ENCODE measurements around the gene SH3YL1.

The SH3YL1 gene

GRCh38 chr2:258933-259332, 4.9 kb downstream of the SH3YL1 start:
- DNase-seq (ENCODE audit: low read depth in 2 of 2), result no peak

GRCh38 chr2:257842-258241, 6.0 kb downstream of the SH3YL1 start:
- DNase-seq (ENCODE audit: low read depth in 2 of 2), result no peak

DNA sequence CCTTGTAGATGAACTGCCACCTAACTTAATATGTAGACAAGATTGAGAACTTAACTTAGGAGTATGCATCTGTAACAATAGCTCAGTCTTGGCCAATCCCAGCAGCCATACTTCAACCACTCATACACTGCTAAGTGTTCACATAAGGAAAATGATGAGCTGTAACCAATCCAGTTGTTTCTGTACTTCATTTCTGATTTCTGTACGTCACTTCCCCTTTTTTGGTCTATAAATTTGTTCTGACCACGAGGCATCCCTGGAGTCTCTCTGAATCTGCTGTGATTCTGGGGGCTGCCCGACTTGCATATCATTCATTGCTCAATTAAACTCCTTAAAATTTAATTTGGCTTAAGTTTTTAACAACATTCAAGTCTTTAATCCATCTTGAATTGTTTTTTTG, 6.4 kb downstream of the SH3YL1 start:
- DNase-seq (ENCODE audit: low read depth in 2 of 2), result no peak

- no peak for DNase-seq (ENCODE audit: low read depth in 2 of 2)
These were observed 7.7 kb downstream of the SH3YL1 start for GRCh38 chr2:256094-256493.

- DNase-seq (ENCODE audit: low read depth in 2 of 2), result no peak
These were observed 8.6 kb downstream of the SH3YL1 start for GRCh38 chr2:255195-255594.

GRCh38 chr2:254241-254640, 9.6 kb downstream of the SH3YL1 start:
- no peak for DNase-seq (ENCODE audit: low read depth in 2 of 2)

DNA sequence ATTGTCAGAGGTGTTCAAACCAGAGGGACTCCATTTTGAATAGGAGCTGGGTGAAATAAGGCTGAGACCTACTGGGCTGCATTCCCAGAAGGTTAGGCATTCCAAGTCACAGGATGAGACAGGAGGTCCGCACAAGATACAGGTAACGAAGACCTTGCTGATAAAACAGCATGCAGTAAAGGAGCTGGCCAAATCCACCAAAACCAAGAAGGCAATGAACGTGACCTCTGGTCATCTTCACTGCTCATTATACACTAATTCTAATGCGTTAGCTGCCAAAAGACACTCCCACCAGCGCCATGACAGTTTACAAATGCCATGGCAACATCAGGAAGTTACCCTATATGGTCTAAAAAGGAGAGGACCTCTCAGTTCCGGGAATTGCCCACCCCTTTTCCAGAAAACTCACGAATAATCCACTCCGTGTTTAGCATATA, 10.6 kb downstream of the SH3YL1 start:
- DNase-seq (ENCODE audit: low read depth in 2 of 2), result no peak

- DNase-seq (ENCODE audit: low read depth in 2 of 2), result no peak
These were observed 11.7 kb downstream of the SH3YL1 start for GRCh38 chr2:252001-252602.

GRCh38 chr2:249538-250042, 14.2 kb downstream of the SH3YL1 start:
- DNase-seq (ENCODE audit: low read depth in 2 of 2), result no peak

DNA sequence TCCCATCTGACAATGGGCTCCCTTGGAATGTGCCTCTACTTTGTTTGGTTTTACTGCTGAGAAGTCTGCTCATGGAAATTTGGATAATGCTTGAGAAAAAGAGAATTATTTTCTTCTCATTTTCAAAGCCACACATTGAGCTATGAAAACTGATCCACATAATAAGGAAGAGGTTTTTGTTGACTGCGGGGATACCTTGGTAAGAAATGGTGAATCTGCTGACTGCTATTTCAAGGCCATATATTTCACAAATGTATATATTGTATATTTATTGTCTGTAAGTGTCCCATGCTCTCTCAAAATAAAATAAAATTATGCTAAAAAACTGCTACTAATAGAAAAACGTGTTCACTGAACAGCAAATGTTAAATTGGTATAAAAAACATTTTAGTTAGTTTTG, 15.1 kb downstream of the SH3YL1 start:
- DNase-seq (ENCODE audit: low read depth in 2 of 2), result no peak

- peak in 1 of 2 donors; percentile 26 for DNase-seq (ENCODE audit: low read depth in 2 of 2)
These were observed 17.2 kb downstream of the SH3YL1 start for GRCh38 chr2:246489-247144.

DNA sequence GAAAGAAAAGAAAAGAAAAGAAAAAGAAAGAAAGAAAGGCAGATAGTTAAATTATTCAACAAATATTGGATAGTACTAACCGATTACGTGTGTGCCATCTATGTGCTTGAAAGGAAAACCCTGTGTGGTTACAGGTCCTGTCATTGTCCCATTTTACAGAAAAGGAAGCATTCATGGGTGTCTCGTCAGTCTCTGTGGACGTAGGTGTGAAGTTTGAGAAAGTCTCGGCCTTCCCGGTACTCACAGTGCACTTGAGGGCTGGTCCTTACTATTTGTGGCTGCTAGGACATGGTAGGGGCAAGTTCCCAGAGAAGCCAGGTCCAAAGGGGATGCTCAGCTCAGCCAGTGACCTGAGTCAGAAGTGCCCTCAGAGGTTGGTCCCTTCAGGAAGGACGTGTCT, 19.3 kb downstream of the SH3YL1 start:
- DNase-seq (ENCODE audit: low read depth in 2 of 2), result no peak

DNA sequence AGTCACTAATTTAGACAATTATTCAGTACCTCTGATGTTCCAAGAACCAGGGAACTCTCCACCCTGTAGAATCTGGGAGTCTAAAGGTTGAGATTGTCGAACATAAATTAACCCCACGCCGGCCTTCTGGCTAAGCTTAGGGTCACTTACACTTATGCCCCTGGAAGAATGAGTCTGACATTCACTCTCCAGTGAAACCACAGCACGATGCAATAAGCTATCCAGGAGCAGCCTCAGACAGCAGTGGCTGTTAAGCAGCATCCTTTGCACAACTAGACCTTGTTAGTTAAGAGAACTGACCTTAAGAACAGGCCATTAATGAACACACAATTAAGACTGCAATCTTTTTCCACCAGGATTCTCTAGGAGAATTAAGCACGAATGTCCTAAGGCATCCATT, 25.0 kb downstream of the SH3YL1 start:
- DNase-seq (ENCODE audit: low read depth in 2 of 2), result no peak

- no peak for DNase-seq (ENCODE audit: low read depth in 2 of 2)
These were observed 25.4 kb downstream of the SH3YL1 start for GRCh38 chr2:238431-238830.

- DNase-seq (ENCODE audit: low read depth in 2 of 2), result no peak
These were observed 26.0 kb downstream of the SH3YL1 start for GRCh38 chr2:237878-238277.

- DNase-seq (ENCODE audit: low read depth in 2 of 2), result no peak
These were observed 26.8 kb downstream of the SH3YL1 start for GRCh38 chr2:236993-237539.

- DNase-seq (ENCODE audit: low read depth in 2 of 2), result no peak
These were observed 29.4 kb downstream of the SH3YL1 start for GRCh38 chr2:234421-234820.

GRCh38 chr2:233030-233429, 30.8 kb downstream of the SH3YL1 start:
- DNase-seq (ENCODE audit: low read depth in 2 of 2), result no peak

GRCh38 chr2:231521-232185, 32.2 kb downstream of the SH3YL1 start:
- DNase-seq (ENCODE audit: low read depth in 2 of 2), result no peak

GRCh38 chr2:228518-229278, 35.1 kb downstream of the SH3YL1 start:
- no peak for DNase-seq (ENCODE audit: low read depth in 2 of 2)

GRCh38 chr2:228115-228514, 35.7 kb downstream of the SH3YL1 start:
- no peak for DNase-seq (ENCODE audit: low read depth in 2 of 2)
